ENCODE results near the gene NOTUM. TPM values are rescaled to one million over a fixed set of nuclear protein-coding genes. Genes with fewer than 3 reads are reported as not detected.

Gene NOTUM
- total and polyA plus RNA-seq, 9 of the 15 experiments (the other 6 are each of a cell fraction or from before 2014, with no cell fraction given): 0.03 to 14.0 (median 4.1) TPM

DNA sequence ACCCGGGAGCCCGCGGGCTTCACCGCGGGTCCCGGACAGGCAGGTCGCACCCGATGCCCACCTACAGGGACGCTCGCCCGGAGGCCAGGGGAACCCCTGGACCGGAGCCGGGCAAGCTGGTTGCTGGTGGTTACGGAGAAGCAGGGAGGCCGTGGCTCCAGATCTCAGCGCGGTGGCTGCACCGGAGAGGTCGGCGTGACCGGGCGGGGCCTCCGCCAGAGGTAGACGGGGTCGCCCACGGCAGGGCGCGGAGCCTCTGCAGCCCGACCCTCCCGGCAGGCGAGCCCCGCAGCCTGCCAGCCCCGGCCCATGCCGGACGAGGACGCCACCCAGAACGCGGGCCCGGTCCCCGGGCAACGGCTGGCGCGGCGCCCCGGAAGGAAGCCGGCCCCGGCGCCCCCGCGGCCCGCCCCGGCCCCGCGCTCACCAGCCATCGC, 50.1 kb downstream of the NOTUM start (continued):
- no peak for TF ChIP-seq POLR3G (IDR thresholded peaks at IDR 0.05; ENCODE audit: extremely low read depth, insufficient read length, insufficient replicate concordance)
- TF ChIP-seq NR2C2 (CRISPR knock-in tag; IDR thresholded peaks at IDR 0.05): no peak
- TF ChIP-seq NR2C2 (tag; IDR thresholded peaks at IDR 0.05): peak; percentile 87
- TF ChIP-seq, protein P1, sequence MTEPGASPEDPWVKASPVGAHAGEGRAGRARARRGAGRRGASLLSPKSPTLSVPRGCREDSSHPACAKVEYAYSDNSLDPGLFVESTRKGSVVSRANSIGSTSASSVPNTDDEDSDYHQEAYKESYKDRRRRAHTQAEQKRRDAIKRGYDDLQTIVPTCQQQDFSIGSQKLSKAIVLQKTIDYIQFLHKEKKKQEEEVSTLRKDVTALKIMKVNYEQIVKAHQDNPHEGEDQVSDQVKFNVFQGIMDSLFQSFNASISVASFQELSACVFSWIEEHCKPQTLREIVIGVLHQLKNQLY (CRISPR knock-in tag; conservative IDR thresholded peaks at IDR 0.05): 0 out of 4 replicates have a peak, but pooled peaks of 1 of the 2 experiments have one; percentile 49
- no peak for TF ChIP-seq NCOA4 (IDR thresholded peaks at IDR 0.05; ENCODE audit: partially characterized antibody)
- TF ChIP-seq ZNF384 (IDR thresholded peaks at IDR 0.05; ENCODE audit: low read depth, low read length): no peak
- TF ChIP-seq, protein P2, sequence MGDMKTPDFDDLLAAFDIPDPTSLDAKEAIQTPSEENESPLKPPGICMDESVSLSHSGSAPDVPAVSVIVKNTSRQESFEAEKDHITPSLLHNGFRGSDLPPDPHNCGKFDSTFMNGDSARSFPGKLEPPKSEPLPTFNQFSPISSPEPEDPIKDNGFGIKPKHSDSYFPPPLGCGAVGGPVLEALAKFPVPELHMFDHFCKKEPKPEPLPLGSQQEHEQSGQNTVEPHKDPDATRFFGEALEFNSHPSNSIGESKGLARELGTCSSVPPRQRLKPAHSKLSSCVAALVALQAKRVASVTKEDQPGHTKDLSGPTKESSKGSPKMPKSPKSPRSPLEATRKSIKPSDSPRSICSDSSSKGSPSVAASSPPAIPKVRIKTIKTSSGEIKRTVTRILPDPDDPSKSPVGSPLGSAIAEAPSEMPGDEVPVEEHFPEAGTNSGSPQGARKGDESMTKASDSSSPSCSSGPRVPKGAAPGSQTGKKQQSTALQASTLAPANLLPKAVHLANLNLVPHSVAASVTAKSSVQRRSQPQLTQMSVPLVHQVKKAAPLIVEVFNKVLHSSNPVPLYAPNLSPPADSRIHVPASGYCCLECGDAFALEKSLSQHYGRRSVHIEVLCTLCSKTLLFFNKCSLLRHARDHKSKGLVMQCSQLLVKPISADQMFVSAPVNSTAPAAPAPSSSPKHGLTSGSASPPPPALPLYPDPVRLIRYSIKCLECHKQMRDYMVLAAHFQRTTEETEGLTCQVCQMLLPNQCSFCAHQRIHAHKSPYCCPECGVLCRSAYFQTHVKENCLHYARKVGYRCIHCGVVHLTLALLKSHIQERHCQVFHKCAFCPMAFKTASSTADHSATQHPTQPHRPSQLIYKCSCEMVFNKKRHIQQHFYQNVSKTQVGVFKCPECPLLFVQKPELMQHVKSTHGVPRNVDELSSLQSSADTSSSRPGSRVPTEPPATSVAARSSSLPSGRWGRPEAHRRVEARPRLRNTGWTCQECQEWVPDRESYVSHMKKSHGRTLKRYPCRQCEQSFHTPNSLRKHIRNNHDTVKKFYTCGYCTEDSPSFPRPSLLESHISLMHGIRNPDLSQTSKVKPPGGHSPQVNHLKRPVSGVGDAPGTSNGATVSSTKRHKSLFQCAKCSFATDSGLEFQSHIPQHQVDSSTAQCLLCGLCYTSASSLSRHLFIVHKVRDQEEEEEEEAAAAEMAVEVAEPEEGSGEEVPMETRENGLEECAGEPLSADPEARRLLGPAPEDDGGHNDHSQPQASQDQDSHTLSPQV (IDR thresholded peaks at IDR 0.05): no peak
- peak; percentile 14; the same call in 1 of the 2 replicates for TF ChIP-seq ZBTB7A (IDR thresholded peaks at IDR 0.05; ENCODE audit: borderline replicate concordance, control insufficient read depth, low read depth, low read length)
- 0 out of 2 replicates have a peak, but pooled peaks have one; percentile 7 for TF ChIP-seq CTBP1 (IDR thresholded peaks at IDR 0.05; ENCODE audit: borderline replicate concordance)
- TF ChIP-seq HDAC1 (IDR thresholded peaks at IDR 0.05): peak in 1 of 2 experiments; percentile 36; a peak in 1 of 4 replicates
- TF ChIP-seq HDAC2 (IDR thresholded peaks at IDR 0.05): 0 out of 2 replicates have a peak, but pooled peaks have one; percentile 0
- TF ChIP-seq HMGN3 (IDR thresholded peaks at IDR 0.05; ENCODE audit: borderline replicate concordance, extremely low read depth, insufficient read length, low read depth, low read length): peak; percentile 34
- TF ChIP-seq SIN3B (IDR thresholded peaks at IDR 0.05; ENCODE audit: low read depth): peak; percentile 40; the same call in 1 of the 2 replicates
- TF ChIP-seq, protein P3, sequence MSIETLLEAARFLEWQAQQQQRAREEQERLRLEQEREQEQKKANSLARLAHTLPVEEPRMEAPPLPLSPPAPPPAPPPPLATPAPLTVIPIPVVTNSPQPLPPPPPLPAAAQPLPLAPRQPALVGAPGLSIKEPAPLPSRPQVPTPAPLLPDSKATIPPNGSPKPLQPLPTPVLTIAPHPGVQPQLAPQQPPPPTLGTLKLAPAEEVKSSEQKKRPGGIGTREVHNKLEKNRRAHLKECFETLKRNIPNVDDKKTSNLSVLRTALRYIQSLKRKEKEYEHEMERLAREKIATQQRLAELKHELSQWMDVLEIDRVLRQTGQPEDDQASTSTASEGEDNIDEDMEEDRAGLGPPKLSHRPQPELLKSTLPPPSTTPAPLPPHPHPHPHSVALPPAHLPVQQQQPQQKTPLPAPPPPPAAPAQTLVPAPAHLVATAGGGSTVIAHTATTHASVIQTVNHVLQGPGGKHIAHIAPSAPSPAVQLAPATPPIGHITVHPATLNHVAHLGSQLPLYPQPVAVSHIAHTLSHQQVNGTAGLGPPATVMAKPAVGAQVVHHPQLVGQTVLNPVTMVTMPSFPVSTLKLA (conservative IDR thresholded peaks at IDR 0.05): peak in 1 of 2 experiments; percentile 29; a peak in 1 of 4 replicates
- TF ChIP-seq ZNF184 (CRISPR knock-in tag; IDR thresholded peaks at IDR 0.05): no peak
- 0 out of 2 replicates have a peak, but pooled peaks have one; percentile 21 for TF ChIP-seq ATF7 (IDR thresholded peaks at IDR 0.05)
